Fibroblast of lung (primary cell): Measurements from ENCODE around the gene EZR.

Source experiments
- EZH2 ChIP-seq: IDR thresholded peaks from 2 replicates; pipeline ENCODE4 v1.5.1; 2012; ENCODE audit warnings: low read length, control low read depth, mild to moderate bottlenecking; ENCODE audit errors: missing control alignments
- TF ChIP-seq, protein P1 (sequence below), 2 donors: IDR thresholded peaks in 1 of 2; conservative IDR thresholded peaks in 1 of 2; 1 replicate in 1 of 2; 2 replicates in 1 of 2; pipeline ENCODE4 v1.5.1; 2011 to 2012; ENCODE audit warnings: low read length in 2 of 2, control low read depth in 1 of 2, inconsistent platforms in 1 of 2, low read depth in 1 of 2, mild to moderate bottlenecking in 1 of 2

DNA sequence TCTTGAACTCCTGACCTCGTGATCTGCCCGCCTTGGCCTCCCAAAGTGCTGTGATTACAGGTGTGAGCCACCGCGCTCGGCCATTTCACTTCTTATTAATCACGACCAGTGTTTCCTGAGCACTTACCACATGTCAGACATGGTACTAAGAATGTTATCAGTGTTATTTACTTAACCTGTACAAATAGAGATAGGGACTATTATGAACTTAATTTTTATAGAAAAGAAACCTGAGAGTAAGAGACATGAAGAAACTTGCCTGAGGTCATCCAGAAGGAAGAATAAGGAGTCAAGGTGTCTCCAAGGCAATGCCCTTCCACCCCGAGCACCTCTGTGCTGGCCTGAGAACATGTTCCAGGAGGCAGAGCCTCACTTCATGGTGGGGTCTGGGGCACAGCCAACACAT, 29.3 kb upstream of the EZR start:
- TF ChIP-seq, protein P1, sequence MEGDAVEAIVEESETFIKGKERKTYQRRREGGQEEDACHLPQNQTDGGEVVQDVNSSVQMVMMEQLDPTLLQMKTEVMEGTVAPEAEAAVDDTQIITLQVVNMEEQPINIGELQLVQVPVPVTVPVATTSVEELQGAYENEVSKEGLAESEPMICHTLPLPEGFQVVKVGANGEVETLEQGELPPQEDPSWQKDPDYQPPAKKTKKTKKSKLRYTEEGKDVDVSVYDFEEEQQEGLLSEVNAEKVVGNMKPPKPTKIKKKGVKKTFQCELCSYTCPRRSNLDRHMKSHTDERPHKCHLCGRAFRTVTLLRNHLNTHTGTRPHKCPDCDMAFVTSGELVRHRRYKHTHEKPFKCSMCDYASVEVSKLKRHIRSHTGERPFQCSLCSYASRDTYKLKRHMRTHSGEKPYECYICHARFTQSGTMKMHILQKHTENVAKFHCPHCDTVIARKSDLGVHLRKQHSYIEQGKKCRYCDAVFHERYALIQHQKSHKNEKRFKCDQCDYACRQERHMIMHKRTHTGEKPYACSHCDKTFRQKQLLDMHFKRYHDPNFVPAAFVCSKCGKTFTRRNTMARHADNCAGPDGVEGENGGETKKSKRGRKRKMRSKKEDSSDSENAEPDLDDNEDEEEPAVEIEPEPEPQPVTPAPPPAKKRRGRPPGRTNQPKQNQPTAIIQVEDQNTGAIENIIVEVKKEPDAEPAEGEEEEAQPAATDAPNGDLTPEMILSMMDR (conservative IDR thresholded peaks at IDR 0.05 in 1 of 2, IDR thresholded peaks at IDR 0.05 in 1 of 2; ENCODE audit: low read depth in 1 of 2, low read length in 2 of 2) = no peak
- TF ChIP-seq EZH2 = no peak
